GM18508 (cell line): ENCODE measurements around the gene PHC2.

Experiments
- ATAC-seq: cut with Tn5 transposase; IDR thresholded peaks from one replicate; pipeline ENCODE4 v1.9.1; 2021; ENCODE audit warnings: moderate number of reproducible peaks; ENCODE audit not compliant: insufficient read depth, unreplicated experiment

Gene PHC2

DNA sequence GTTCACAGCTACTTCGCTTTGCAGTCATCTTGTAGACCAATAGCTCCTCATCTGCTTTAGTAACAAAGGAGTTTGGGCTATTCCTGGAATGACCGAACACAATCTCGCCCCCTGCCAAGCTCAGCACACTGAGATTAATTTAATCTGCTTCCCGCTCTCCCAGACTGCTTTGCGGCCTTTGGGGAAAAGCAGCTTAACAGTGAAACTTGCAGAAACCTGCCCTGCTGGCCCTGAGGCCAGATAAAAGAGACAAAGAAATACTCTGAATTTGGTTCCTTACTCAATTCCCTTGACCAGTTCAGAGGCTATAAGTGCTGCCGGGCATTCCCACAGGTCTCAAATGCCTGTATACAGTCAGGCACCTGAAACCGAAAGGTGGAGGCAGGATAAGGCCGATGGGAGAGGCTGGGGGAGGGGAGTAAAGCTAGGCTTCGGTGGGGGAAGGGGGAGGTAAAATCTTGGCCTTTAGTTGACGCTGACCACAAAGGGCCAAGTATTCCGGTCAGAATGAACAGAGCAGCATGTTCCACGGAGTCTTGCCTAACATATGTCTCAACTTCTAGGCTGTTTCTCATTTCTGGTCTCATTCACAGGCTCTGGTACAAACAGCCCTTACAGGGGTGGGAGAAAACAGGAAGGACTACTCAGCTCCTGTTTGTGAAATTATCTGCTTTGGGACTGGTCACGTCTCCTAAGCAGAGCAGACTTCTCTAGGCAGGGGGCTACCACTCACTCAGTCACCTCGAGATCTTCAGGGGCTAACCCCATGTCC is 92.3 kb downstream of the PHC2 start:
- no peak for ATAC-seq

DNA sequence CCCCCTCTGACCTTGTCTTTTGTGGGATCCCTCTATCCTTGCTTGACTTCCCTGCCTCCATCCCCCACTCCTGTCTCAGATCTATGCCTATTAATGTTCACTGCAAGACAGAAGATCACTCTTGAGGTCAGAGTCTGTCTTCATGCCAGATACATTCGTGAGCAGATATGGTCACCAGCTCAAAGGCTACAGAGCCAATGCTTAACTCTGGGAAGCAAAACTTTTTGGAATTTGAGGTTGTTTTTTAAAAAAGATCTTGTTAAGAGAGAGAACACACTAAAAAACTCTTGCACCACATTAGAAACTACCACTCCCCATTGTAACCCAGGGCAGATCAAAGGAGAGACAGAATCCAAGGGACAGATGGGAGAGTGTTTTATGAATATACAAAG is 92.9 kb downstream of the PHC2 start:
- no peak for ATAC-seq

DNA sequence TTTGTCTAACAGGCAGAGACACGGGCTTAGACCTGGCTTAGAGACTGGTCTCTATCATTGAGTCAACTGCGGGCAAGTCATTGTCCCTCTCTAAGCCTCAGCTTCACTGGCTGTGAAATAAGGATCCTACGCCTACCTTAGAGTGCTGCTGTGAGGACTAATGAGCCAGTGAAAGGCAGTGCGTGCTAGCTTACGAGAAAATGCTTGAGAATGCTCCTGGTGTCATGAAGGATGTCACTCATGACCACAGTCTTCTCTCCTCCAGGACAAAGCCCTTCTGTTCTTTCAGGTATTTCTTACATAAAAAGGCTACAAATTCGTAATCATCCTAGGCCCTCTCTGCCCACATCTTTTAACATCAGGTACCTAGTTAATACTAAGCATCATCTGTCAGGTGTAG is 93.5 kb downstream of the PHC2 start:
- no peak for ATAC-seq

DNA sequence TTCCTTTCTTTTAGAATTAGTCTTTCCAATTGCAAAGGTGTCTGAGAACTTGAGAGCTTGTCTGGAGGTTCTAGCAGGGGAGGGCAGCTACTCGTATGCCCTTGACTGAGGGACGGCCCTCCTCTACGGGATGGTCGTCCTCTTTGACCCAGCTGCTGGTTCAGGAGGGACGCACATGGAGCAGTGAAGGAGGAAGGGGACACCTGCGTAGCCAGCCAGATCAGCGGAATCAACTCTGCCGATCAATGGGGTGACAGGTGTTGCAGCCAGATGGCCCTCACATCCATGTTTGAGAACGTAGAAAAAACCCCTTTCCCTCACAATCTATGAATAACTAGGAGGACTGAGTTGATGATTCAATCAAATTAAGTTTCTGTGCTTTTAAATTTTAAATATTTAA is 94.3 kb downstream of the PHC2 start:
- ATAC-seq: no peak

DNA sequence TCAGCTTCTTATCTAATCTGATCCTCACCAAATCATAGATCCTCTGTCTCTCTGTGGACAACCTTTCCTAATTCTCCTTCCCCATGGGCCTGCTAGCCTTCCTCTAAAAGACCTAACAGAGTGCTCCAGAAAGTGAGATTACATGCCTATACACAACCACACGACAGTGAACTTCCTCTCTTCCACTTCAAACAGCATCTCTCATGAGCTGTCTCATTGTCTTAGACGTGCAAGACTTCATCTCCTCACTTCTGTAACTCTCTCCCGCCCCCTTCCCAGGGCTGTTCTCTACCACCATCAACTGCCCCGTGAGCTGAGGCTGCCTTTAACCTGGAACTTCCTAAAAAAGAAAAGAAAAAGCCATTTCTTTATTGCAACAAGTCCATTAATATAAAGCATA is 95.9 kb downstream of the PHC2 start:
- ATAC-seq: no peak

DNA sequence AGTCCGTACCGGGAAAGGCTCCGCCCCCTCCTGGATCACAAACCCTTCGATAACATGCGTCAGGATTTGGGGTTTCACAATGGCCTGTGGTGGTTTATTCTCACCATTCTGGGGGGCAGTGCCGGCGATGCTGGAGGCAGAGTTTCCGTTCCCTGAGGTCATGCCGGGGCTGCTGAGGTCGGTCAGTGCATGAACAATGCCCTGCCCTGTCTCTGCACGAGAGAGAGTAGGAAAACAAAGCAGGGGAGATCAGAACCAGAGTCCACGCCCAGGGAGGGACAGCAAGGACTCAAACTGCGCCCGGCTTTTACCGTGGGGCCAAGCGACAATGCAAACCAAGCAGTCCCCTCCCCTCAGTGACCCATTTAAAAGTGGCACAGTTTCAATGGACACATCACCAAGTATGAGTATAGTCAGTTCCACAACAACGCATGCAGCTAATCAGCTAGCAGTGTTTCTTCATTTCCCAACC is 96.8 kb downstream of the PHC2 start:
- ATAC-seq: no peak

DNA sequence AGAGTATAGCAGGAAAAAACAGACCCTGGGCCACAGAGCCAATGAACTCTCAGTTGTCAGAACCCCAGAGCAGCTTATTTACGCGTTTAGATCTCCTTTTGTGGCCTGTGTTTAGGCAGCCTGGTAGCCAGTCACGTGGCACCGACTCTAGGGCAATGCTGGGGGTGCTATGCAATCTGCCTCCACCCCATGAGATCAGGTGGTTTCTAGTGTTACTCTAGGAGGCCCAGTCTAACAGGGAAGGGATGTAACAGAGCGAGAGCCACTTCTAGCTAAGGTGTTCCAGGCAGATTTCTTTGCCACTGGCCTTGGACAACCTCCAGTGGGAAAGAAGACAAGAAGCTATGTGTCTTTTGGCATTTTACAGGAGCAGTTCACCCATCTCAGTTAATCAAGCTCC is 98.0 kb downstream of the PHC2 start:
- no peak for ATAC-seq

DNA sequence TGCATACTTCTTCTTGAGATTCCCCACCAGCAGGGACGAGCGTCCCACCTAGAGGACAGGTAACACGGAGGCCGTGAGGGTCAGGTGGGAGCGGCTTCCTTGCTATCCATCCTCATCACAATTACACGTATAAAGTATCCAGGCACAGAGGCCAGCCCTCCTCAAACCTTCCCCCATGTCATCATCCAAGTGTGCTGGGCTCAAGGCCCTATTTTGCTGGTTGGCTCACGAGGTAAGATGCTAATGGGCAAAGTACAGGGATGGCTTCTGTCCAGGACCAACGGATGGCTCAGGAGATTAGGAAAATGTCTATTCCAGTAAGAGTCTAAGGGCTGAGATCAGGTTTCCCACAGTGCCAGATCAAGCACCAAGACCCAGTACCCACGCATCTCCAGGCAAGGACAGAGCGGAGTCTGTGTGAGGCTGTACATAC is 98.5 kb downstream of the PHC2 start:
- ATAC-seq: no peak

DNA sequence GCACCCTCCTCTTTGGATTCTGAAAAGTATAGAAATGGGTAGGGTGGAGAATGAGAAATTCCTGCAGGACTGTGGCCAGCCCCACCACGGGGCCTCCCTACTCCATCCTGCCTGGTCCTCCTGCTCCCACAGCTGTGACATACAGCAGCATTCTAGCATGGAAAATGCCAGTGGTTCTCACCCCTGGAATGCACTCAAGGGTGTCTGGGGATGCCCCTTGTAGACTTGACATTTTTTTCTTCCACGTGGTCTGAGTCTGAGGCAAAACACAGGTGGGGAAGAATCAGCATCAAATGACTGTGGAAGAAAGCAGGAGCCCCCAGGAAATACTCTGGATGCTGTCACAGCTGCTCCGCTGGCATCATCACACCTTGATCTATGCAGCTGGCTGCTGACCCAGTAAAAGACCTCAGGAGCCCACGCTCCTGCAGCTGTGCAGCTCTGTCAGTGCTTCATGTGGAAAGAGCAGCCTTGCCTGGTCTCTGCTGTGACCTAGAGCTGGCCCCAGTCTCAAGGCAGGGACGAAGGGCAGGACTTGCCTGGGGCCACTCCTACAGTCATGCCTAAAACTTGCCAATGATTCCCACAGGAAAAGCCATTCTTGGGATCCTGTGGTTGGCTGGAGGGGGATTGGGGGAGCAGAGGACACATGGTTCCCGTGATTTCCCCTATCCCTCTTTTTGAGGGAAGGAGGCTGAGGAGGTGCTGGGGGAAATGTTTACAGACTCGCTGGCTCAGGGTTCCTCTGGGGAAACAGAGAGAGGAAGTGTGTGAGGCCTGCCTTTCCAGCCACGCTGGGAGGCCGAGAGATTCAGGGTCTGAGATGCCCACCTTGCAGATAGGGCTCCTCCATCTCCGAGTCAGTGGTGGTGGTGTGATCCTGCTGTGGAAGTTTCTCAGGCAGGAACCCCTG is 99.2 kb downstream of the PHC2 start:
- no peak for ATAC-seq

DNA sequence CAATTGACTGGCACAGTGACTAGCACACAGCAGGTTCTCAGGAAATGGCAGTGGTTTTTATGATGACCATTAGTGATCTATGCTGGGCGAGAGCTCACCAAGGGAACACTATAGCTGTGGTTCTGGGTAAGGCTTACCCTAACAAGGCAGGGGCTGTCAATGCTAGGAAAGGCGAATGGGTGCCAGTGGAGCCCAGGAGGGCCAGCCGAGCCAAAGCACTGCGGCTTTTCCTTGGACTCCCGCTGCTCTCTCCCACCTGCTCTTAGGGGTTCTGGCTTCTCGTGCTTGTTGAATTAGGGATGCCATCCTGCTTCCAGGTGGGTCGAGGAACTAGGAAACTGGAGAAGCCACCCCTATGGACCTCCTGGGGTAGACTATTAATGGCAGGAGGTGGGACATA is 100.0 kb downstream of the PHC2 start:
- no peak for ATAC-seq

DNA sequence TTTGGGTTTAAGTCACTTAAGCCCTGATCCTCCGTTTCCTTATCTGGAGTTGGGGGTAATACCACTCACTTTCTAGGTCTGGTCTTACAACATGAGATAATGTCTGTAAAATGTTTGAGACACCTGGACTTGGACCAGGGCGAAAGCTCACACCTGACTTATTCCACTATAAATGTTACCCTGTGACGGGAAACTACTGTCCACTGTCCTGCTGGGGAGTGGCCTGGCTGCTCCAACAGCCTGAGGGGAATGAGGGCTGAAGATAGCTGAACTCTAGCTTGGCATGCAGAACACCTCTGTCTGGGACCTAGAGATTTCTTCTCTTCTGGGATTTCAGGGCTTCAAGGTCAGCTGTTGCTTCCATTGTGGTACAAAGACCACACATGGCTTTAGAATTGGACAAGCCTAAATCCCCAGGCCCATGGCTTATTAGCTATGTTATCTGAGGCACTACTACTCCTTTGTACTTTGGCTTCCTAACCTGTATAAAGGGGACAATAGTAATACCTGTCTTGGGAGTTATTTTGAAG is 100.5 kb downstream of the PHC2 start:
- ATAC-seq: no peak

DNA sequence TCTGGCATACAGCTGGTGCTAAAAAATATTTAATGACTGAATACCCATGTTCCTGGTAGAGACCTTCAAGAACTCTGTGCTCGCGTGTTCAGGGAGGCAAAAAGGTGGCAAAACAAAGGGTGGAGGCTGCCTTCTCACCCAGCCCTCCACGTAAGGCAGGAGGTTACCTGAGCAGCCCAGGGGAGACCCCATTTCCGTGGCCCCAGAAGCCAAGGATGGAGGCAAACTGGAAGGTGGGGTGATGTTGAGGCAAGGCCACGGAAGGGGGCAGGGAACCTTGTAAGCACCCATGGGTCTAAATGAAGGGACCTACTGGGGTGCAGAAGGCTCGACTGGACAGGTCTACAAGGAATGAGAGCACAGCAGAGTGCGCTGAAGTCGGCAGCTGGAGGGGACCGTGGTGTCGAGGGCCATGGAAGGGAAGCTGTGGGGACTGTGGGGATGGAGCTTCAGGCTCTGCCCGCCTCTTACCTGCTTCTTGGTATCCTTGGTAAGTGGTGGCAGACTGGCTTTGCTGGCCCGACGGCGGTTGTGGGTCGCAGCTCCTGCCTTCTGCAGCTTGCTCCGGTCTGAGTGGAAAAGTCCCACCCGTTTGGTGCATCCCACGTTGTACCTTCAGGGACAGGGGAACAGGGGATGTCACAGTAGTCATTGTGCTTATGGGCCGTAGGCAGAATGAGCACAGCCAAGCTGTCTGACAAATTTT is 101.1 kb downstream of the PHC2 start:
- ATAC-seq: no peak

DNA sequence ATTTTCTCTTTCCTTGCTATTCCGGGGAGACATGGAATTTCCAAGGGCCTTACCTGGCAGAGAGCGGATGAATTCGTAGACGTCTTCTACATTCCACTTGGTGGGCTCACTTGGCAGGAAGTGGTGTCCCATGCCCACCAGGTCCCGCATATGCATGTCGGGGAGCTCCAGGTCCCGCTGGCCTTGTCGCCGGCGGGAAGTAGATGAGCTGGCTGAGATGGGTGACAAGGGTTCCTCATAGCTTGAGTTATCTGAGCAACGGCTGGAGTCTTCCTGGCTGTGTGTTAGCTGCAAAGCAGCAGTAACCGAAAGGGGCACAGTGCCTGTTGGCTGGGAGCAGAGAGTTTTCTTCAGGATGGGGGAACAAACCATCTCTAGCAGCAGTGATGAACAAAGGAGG is 102.1 kb downstream of the PHC2 start:
- no peak for ATAC-seq

DNA sequence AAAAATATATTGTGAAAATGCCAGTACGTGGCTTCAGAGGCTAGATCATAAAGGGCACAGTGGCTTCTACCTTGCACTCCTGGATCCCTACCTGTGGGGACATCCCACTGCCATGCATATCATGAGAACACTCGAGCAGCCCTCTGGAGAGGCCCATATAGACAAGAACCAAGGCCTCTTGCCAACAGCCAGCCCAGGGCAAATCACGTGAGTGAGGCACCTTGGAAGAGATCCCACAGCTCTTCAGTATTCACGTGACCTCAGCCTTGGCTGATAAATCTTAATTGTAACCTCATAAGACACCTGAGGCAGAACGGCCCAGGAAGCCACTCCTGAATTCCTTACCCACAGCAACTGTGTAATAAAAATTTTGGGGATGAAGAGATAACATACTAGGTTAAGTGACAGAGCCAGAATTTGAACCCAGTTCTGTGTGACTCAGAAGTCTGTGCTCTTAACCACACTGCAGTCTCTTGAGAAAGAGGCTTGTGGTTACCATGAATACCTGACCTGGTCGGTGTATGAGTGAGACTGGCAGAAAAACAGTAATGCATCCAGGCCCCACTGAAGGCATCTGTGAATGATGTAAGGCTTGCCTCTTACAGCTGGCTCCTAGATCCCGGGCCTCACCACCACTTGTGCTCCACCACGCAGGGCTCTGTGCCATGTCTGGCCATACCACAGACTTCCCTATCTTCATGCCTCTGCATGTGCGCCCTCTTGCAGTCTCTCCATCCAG is 103.1 kb downstream of the PHC2 start:
- no peak for ATAC-seq

DNA sequence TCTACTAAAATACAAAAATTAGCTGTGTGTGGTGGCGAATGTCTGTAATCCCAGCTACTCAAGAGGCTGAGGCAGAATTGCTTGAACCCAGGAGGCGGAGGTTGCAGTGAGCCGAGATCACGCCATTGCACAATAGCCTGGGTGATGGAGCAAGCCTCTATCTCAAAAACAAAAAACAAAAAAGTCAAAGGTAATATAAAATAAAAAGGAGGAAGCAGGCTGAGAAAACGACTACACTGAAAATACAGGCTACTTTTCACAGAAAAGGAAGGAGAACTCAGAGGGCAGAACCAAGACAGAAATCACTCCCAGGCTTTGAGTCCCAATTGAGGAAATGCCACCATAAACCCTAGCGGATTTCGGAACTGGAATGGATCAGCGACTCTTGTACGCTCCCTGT is 104.1 kb downstream of the PHC2 start:
- ATAC-seq: no peak

DNA sequence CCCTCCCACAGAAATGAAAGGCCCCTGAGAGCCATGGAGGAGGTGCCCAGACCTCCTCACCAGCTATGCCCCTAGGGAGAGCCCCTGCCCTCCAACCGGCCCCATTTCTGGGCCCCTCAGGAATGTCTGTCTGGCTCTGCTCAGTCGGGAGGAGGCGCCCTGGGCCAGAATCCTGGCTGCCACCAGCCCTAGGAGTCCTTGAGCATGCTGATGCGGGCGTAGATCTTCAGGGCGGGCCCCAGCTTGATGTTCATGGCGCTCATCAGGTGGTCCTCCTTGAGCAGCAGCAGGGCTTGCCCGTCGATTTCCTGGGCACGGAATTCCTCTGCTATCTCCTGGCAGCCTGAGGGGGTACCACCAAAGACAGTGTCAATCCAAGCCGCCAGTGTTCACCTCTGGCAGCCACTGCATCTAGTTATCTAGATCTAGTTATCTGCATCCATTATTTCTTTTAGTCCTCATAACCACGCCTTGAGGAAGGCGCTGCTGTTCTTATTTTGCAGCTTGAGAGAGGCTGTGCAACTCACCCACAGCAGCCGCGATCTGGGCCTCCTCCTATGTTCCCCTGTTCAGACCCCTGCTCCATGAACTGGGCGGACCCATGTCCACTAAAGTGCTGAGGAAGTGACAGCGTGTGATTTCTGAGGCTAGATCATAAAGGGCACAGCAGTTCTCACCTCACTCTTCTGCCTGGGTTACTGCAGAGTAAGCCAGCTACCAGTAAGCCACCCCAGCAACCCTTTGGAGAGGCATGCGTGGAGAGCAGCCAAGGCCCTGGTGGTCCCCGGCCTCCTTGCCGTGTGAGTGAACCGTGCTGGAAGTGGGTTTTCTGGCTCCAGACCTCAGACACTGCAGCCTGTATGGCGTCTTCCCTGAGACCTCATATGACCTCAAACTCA is 106.0 kb downstream of the PHC2 start:
- no peak for ATAC-seq

DNA sequence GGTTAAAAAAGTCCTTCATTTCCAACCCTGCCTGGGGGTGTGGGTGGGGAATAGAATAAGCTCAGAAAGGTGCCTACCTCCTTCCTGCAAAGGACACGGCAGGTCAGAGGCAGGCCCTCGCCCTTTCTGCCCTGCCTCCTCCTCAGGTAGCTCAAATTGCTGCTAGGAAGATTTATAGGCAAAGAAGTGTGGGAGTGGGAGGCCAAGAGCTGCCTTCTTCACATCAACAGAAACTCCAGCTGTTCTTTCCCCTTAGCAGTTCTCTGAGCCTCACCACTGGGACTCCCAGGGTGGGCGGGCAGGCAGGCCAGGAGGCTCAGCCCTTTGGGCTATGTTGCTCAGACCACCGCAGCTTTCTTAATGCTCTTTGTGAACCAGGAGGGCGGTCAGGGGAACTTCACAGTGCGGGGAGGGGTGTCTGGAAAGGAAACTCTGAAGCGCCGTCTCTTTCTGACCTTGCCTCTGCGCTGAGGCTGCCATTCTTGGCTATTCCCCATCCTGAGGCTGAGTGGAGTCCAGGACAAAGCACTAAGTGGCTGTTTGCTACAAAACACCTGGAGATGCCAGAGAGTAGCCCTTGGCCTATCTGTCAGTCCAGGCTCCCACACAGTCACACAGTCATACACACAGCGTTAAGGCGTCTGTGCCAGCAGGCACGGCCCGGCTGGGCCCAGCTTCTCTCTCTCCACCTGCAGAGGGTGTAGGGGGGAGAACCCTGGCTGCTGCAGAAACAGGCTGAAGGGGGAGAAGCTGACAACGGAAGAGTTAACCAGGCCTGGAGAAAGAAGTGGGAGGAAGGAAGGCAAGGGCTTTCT is 107.0 kb downstream of the PHC2 start:
- ATAC-seq: no peak
